Measurements from ENCODE around the gene PPID. TPM values are rescaled to one million over a fixed set of nuclear protein-coding genes. Genes with fewer than 3 reads are reported as not detected.

PPID gene
- total and polyA plus RNA-seq, 2 of the 13 experiments (the other 11 are each of a cell fraction or from before 2014, with no cell fraction given): 15.4 to 63.4 TPM

GRCh38 chr4:158769175-158769921 lies 46.2 kb upstream of the PPID start:
- Histone ChIP-seq H4K20me1 (ENCODE audit: insufficient read depth, low read length) (no peaks in the 10 kb centered on the region; the same call in 1 of the 2 replicates), H3K4me1 (ENCODE audit: insufficient read depth, low read length) (peaks cover 54% of the 10 kb centered on the region), H2AFZ (ENCODE audit: low read length) (no peak overlapping the region), H3K36me3 (replicated peaks in 1 of 2; ENCODE audit: control insufficient read depth in 1 of 2, insufficient read depth in 2 of 2, low read length in 2 of 2) (no peaks in the 10 kb centered on the region), H3K27me3 (ENCODE audit: control insufficient read depth in 1 of 2, insufficient read depth in 2 of 2, low read length in 2 of 2) (no peaks in the 10 kb centered on the region; a peak in 1 of 5 replicates), H3K27ac (ENCODE audit: extremely low read length, insufficient read depth, low read length) (peak overlapping the region; percentile 56), H3K9me3 (ENCODE audit: low read length) (no peaks in the 10 kb centered on the region), H3K4me2 (ENCODE audit: low read depth, low read length) (peak overlapping the region; percentile 85), H3K79me2 (ENCODE audit: insufficient read depth, low read length) (peaks cover 50% of the 10 kb centered on the region), H3K4me3 (replicated peaks in 1 of 3; ENCODE audit: insufficient read depth in 1 of 3, low read depth in 2 of 3, low read length in 3 of 3) (peak overlapping the region; percentile 91 to 99 (median 92)), H3K9ac (ENCODE audit: insufficient read depth, low read depth, low read length) (peak overlapping the region; percentile 82)
- WGBS (ENCODE audit: low lambda C conversion rate): 1% methylated on average over 37 of the region's 49 CpGs
- in situ Hi-C loops (cut with HindIII; ENCODE audit: extremely low pct_ligation_motif_present, low pct_unique_long_range_greater_than_20kb) (no loop called here), intact Hi-C loops (cut with micrococcal nuclease; ENCODE audit: unreplicated experiment) (loop anchor here (2.0 to 5.0 kb wide), 3 partner anchors 43 to 99 kb away; partner anchors contain the start of gene C4orf46)
- no peak for DNase-seq (ENCODE audit: low spot score)
- ChIA-PET POLR2A (interaction anchor here (1.1 to 2.2 kb wide), 4 partner anchors 13 to 58 kb away, joined by 3 to 6 read pairs (median 4); no protein-coding TSS in a partner anchor), CTCF (ENCODE audit: low intra/inter-chr PET ratio, low total read pairs) (no interaction called here)
- no TSS peak for BruUV-seq (replicated peaks)
- peak; percentile 43 for ATAC-seq
- FAIRE-seq: no peak
- TF ChIP-seq KDM2A (CRISPR knock-in tag; IDR thresholded peaks at IDR 0.05; ENCODE audit: borderline replicate concordance, low read depth) (0 out of 2 replicates have a peak, but pooled peaks have one; percentile 9), MED13 (CRISPR knock-in tag; IDR thresholded peaks at IDR 0.05) (0 out of 2 replicates have a peak, but pooled peaks have one; percentile 28), RXRA (CRISPR knock-in tag; IDR thresholded peaks at IDR 0.05) (0 out of 2 replicates have a peak, but pooled peaks have one; percentile 17), TP53 (CRISPR knock-in tag; conservative IDR thresholded peaks at IDR 0.05) (0 out of 2 replicates have a peak, but pooled peaks have one; percentile 57), ZNF343 (CRISPR knock-in tag; IDR thresholded peaks at IDR 0.05) (0 out of 2 replicates have a peak, but pooled peaks have one; percentile 20), ARID4A (CRISPR knock-in tag; IDR thresholded peaks at IDR 0.05; ENCODE audit: borderline replicate concordance) (peak; percentile 28), ZNF768 (CRISPR knock-in tag; IDR thresholded peaks at IDR 0.05) (peak; percentile 11; the same call in 1 of the 2 replicates), ZNF567 (CRISPR knock-in tag; IDR thresholded peaks at IDR 0.05; ENCODE audit: borderline replicate concordance) (no peak), ZBTB10 (CRISPR knock-in tag; IDR thresholded peaks at IDR 0.05; ENCODE audit: borderline replicate concordance) (0 out of 2 replicates have a peak, but pooled peaks have one; percentile 30), RBM39 (IDR thresholded peaks at IDR 0.05; ENCODE audit: low read depth, low read length, poor library complexity, severe bottlenecking) (no peak), KMT2A (CRISPR knock-in tag; IDR thresholded peaks at IDR 0.05) (peak; percentile 69; the same call in 1 of the 2 replicates), E2F1 (CRISPR knock-in tag; IDR thresholded peaks at IDR 0.05) (peak; percentile 36; the same call in 1 of the 2 replicates), ZNF264 (CRISPR knock-in tag; IDR thresholded peaks at IDR 0.05) (0 out of 2 replicates have a peak, but pooled peaks have one; percentile 11)

Data from HepG2 (cell line).